Astrocyte (in vitro differentiated cells and primary cell): ENCODE data around the gene LSM14A. TPM values are rescaled to one million over a fixed set of nuclear protein-coding genes. Genes with fewer than 3 reads are reported as not detected.
"Not testable (repeated sequence)": the region's sequence is repeated elsewhere in the genome, so short reads cannot be mapped to it uniquely, and the experiment has no call there.

Source experiments
- DNase-seq: peaks from one replicate; pipeline ENCODE4 v3.0.0-alpha.2; 2010; ENCODE audit warnings: low read depth
- FAIRE-seq: peaks from 2 replicates; lab custom pipeline; 2011; peaks lifted over from hg19 to GRCh38; lab: Jason Lieb, UNC
- H2AFZ ChIP-seq: 2 replicates; pipeline ENCODE4 v1.6.0; 2012; ENCODE audit warnings: low read depth, low read length, inconsistent platforms
- H3K27ac ChIP-seq: 2 replicates; pipeline ENCODE4 v1.5.1; 2011; ENCODE audit warnings: low read depth, low read length, inconsistent platforms
- H3K27me3 ChIP-seq: 2 replicates; pipeline ENCODE4 v1.6.0; 2011; ENCODE audit warnings: low read length, inconsistent platforms; ENCODE audit not compliant: insufficient read depth
- H3K36me3 ChIP-seq: 2 replicates; pipeline ENCODE4 v1.5.1; 2011; ENCODE audit warnings: low read length, inconsistent platforms; ENCODE audit not compliant: insufficient read depth
- H3K4me1 ChIP-seq: 2 replicates; pipeline ENCODE4 v1.5.1; 2011; ENCODE audit warnings: low read length, inconsistent platforms; ENCODE audit not compliant: insufficient read depth
- H3K4me2 ChIP-seq: 2 replicates; pipeline ENCODE4 v1.6.0; 2012; ENCODE audit warnings: low read length, inconsistent platforms
- H3K4me3 ChIP-seq: 2 replicates; pipeline ENCODE4 v1.5.1; 2011; ENCODE audit warnings: low read depth, mild to moderate bottlenecking, low read length, inconsistent platforms; ENCODE audit not compliant: insufficient read depth
- H3K79me2 ChIP-seq: 2 replicates; pipeline ENCODE4 v1.6.0; 2012; ENCODE audit warnings: mild to moderate bottlenecking, low read length, inconsistent platforms; ENCODE audit not compliant: insufficient read depth
- H3K9ac ChIP-seq: 2 replicates; pipeline ENCODE4 v1.6.0; 2012; ENCODE audit warnings: mild to moderate bottlenecking, low read length, inconsistent platforms
- H3K9me3 ChIP-seq: 2 replicates; pipeline ENCODE4 v1.5.1; 2012; ENCODE audit warnings: low read depth, mild to moderate bottlenecking, low read length, inconsistent platforms; ENCODE audit not compliant: insufficient read depth
- H4K20me1 ChIP-seq: 2 replicates; pipeline ENCODE4 v1.6.0; 2012; ENCODE audit warnings: low read length, inconsistent platforms; ENCODE audit not compliant: insufficient read depth
- H3K27ac Mint-ChIP-seq: one replicate; pipeline ENCODE4 v1.8.0; 2021; ENCODE audit warnings: mild to moderate bottlenecking, mixed read lengths; ENCODE audit not compliant: unreplicated experiment
- H3K27me3 Mint-ChIP-seq: one replicate; pipeline ENCODE4 v1.8.0; 2021; ENCODE audit warnings: low read depth, mixed read lengths; ENCODE audit not compliant: unreplicated experiment
- H3K36me3 Mint-ChIP-seq: one replicate; pipeline ENCODE4 v1.8.0; 2021; ENCODE audit warnings: low read depth, mixed read lengths; ENCODE audit not compliant: unreplicated experiment
- H3K4me1 Mint-ChIP-seq: one replicate; pipeline ENCODE4 v1.8.0; 2021; ENCODE audit warnings: low read depth, mixed read lengths; ENCODE audit not compliant: unreplicated experiment
- H3K4me3 Mint-ChIP-seq: one replicate; pipeline ENCODE4 v1.8.0; 2021; ENCODE audit warnings: mild to moderate bottlenecking, moderate library complexity, mixed read lengths; ENCODE audit not compliant: unreplicated experiment
- H3K9me3 Mint-ChIP-seq: one replicate; pipeline ENCODE4 v1.8.0; 2021; ENCODE audit warnings: mild to moderate bottlenecking, mixed read lengths; ENCODE audit not compliant: unreplicated experiment
- CTCF ChIP-seq: IDR thresholded peaks from 2 replicates; pipeline ENCODE4 v1.5.1; 2011; ENCODE audit warnings: low read depth, mild to moderate bottlenecking, inconsistent platforms, low read length, moderate library complexity; ENCODE audit not compliant: insufficient read depth
- EZH2 ChIP-seq: IDR thresholded peaks from 2 replicates; pipeline ENCODE4 v1.6.1; 2012; ENCODE audit warnings: mild to moderate bottlenecking, low read length, inconsistent platforms; ENCODE audit not compliant: insufficient read depth
- total RNA-seq: library from RNA; stranded (reverse); gene quantifications from 2 replicates; pipeline ENCODE4 v1.2.1, GENCODE V29; 2021

The LSM14A gene
- total RNA-seq, 1 donor from 2014 or later = 88.4 TPM

DNA sequence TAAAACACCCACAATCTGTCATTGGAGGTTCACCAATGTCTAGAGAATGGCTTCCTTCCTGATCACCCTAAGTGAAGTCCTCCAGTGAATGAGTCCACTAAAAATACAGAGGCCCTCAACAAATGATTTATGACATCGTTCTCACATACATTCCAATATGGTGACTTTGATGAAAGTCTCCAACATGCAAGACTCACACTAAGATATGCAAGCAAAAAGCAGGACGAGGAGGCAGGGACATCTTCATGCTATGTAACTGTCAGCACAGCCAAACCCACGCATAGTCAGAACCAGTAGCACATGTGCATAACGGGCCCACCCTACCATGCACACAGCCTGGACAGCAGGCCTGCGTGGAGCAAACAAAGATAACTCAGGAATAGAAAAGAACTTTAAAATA lies 16.6 kb upstream of the LSM14A start:
- Histone ChIP-seq H3K36me3 (no peaks in the 10 kb centered on the region), H3K4me3 (no peak overlapping the region), H3K4me2 (no peak overlapping the region), H2AFZ (no peak overlapping the region), H3K4me1 (no peaks in the 10 kb centered on the region), H3K9ac (no peak overlapping the region), H3K9me3 (no peaks in the 10 kb centered on the region), H3K79me2 (no peaks in the 10 kb centered on the region), H4K20me1 (no peaks in the 10 kb centered on the region), H3K27ac (no peak overlapping the region), H3K27me3 (peaks cover 3% of the 10 kb centered on the region)
- FAIRE-seq (no peak), DNase-seq (peak; percentile 36)
- Mint-ChIP-seq H3K27ac (no peak overlapping the region), H3K4me3 (no peak overlapping the region), H3K27me3 (no peaks in the 10 kb centered on the region), H3K9me3 (peaks cover 3% of the 10 kb centered on the region), H3K36me3 (no peaks in the 10 kb centered on the region), H3K4me1 (no peaks in the 10 kb centered on the region)
- no peak for TF ChIP-seq EZH2
- no peak for TF ChIP-seq CTCF

GRCh38 chr19:34158966-34159365 lies 13.3 kb upstream of the LSM14A start:
- not testable (repeated sequence) for H3K36me3 ChIP-seq, H3K79me2 ChIP-seq, H2AFZ ChIP-seq, H3K27me3 ChIP-seq, H3K4me3 Mint-ChIP-seq, DNase-seq, H3K4me2 ChIP-seq, H3K9ac ChIP-seq, H3K27me3 Mint-ChIP-seq, H3K4me3 ChIP-seq, H3K36me3 Mint-ChIP-seq, H3K4me1 ChIP-seq, H3K9me3 Mint-ChIP-seq, FAIRE-seq, H4K20me1 ChIP-seq, H3K27ac ChIP-seq, H3K9me3 ChIP-seq, H3K4me1 Mint-ChIP-seq, H3K27ac Mint-ChIP-seq

DNA sequence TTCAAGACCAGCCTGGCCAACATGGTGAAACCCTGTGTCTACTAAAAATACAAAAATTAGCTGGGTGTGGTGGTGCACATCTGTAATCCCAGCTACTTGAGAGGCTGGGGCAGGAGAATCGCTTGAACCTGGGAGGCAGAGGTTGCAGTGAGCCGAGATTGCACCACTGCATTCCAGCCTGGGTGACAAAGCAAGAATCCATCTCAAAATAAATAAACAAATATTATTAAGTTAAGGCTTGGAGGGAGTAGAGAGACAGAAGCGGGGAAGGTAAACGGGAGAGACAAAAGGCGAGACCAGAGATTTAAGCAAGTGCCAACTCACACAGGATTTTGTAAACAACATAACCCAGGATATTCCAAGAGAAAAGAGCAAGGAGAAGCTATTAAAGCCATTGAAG lies 12.8 kb upstream of the LSM14A start:
- H3K79me2 ChIP-seq, H3K9ac ChIP-seq, H3K27ac Mint-ChIP-seq, FAIRE-seq, DNase-seq, H3K9me3 Mint-ChIP-seq, H3K36me3 ChIP-seq, H3K4me1 Mint-ChIP-seq, H4K20me1 ChIP-seq, H3K4me3 ChIP-seq, H3K4me1 ChIP-seq, H3K27ac ChIP-seq, H3K4me3 Mint-ChIP-seq, H3K4me2 ChIP-seq, H3K9me3 ChIP-seq, H3K36me3 Mint-ChIP-seq, H3K27me3 Mint-ChIP-seq, H2AFZ ChIP-seq, H3K27me3 ChIP-seq: not testable (repeated sequence)

GRCh38 chr19:34161902-34162301 lies 10.4 kb upstream of the LSM14A start:
- not testable (repeated sequence) for H2AFZ ChIP-seq, H3K27ac Mint-ChIP-seq, H4K20me1 ChIP-seq, H3K4me2 ChIP-seq, H3K9me3 Mint-ChIP-seq, H3K27ac ChIP-seq, H3K4me3 Mint-ChIP-seq, H3K9me3 ChIP-seq, H3K36me3 Mint-ChIP-seq, H3K4me1 Mint-ChIP-seq, FAIRE-seq, H3K36me3 ChIP-seq, H3K27me3 Mint-ChIP-seq, H3K9ac ChIP-seq, H3K4me1 ChIP-seq, H3K27me3 ChIP-seq, DNase-seq, H3K4me3 ChIP-seq, H3K79me2 ChIP-seq
